IMR-90 (cell line): Measurements from ENCODE around the gene ZNF217. TPM values are rescaled to one million over a fixed set of nuclear protein-coding genes. Genes with fewer than 3 reads are reported as not detected.
"Not testable (repeated sequence)": the region's sequence is repeated elsewhere in the genome, so short reads cannot be mapped to it uniquely, and the experiment has no call there.

ENCODE experiments used
- ATAC-seq: fragments of 200-7000 bp; cut with Tn5 transposase; 2 replicates; pipeline ENCODE4 v1.9.1; 2020; ENCODE audit warnings: low read depth, mild to moderate bottlenecking, moderate library complexity
- BruUV-seq: library from RNA; stranded (reverse); fragments of 400-500 nt; replicated peaks from 2 replicates; lab custom pipeline; 2021; lab: Mats Ljungman, UMichigan
- CTCF ChIA-PET: fragments of 300-600 bp; formaldehyde crosslinking; extraction: SDS; loops from one replicate; lab custom pipeline; 2021; ENCODE audit warnings: antibody characterized with exemption; lab: Yijun Ruan, JAX
- POLR2A ChIA-PET: fragments of 300-600 bp; sonication (Branson Sonifier 250); formaldehyde crosslinking; loops from one replicate; lab custom pipeline; 2022; ENCODE audit warnings: antibody characterized with exemption; ENCODE audit not compliant: unreplicated experiment; lab: Charles Lee
- DNase-seq: peaks from one replicate; pipeline ENCODE4 v3.0.0; 2013
- H2AFZ ChIP-seq: replicated peaks from 2 replicates; pipeline ENCODE3; 2013; ENCODE audit warnings: low read length, mild to moderate bottlenecking; ENCODE audit not compliant: poor library complexity
- H2AK5ac ChIP-seq: 2 replicates; pipeline ENCODE4 v1.6.1; 2013; ENCODE audit warnings: low read depth, low read length, inconsistent platforms
- H2AK9ac ChIP-seq: replicated peaks from 2 replicates; pipeline ENCODE3; 2013; ENCODE audit warnings: mild to moderate bottlenecking, low read depth, low read length, moderate library complexity; ENCODE audit not compliant: poor library complexity
- H2BK120ac ChIP-seq: 2 replicates; pipeline ENCODE4 v1.6.1; 2013; ENCODE audit warnings: low read depth, low read length, inconsistent platforms
- H2BK15ac ChIP-seq: 3 replicates; pipeline ENCODE4 v1.6.1; 2013; ENCODE audit warnings: low read depth, low read length, inconsistent platforms
- H2BK20ac ChIP-seq: 2 replicates; pipeline ENCODE4 v1.6.1; 2013; ENCODE audit warnings: low read depth, mild to moderate bottlenecking, inconsistent platforms, low read length, moderate library complexity
- H2BK5ac ChIP-seq: 2 replicates; pipeline ENCODE4 v1.6.1; 2013; ENCODE audit warnings: mild to moderate bottlenecking, low read depth, low read length, inconsistent platforms; ENCODE audit not compliant: poor library complexity, severe bottlenecking
- H3K14ac ChIP-seq: replicated peaks from 2 replicates; pipeline ENCODE4 v1.6.1; 2013; ENCODE audit warnings: low read depth, low read length, inconsistent platforms
- H3K18ac ChIP-seq: 2 replicates; pipeline ENCODE4 v1.6.1; 2013; ENCODE audit warnings: low read depth, low read length, control low read depth
- H3K23ac ChIP-seq: 2 replicates; pipeline ENCODE4 v1.6.1; 2013; ENCODE audit warnings: low read depth, low read length, inconsistent platforms
- H3K27ac ChIP-seq: 2 replicates; pipeline ENCODE4 v1.5.1; 2013; ENCODE audit warnings: mild to moderate bottlenecking, control low read depth, low read length; ENCODE audit not compliant: insufficient read depth
- H3K27me3 ChIP-seq: 2 replicates; pipeline ENCODE4 v1.6.1; 2013; ENCODE audit warnings: low read length; ENCODE audit not compliant: control insufficient read depth, insufficient read depth
- H3K36me3 ChIP-seq: 2 replicates; pipeline ENCODE4 v1.6.1; 2013; ENCODE audit warnings: low read length, mixed read lengths; ENCODE audit not compliant: control insufficient read depth, insufficient read depth
- H3K4ac ChIP-seq: 2 replicates; pipeline ENCODE4 v1.6.1; 2013; ENCODE audit warnings: low read depth, low read length, inconsistent platforms
- H3K4me1 ChIP-seq: 2 replicates; pipeline ENCODE4 v1.6.1; 2013; ENCODE audit warnings: low read length, mixed read lengths; ENCODE audit not compliant: control insufficient read depth, insufficient read depth
- H3K4me2 ChIP-seq: 2 replicates; pipeline ENCODE4 v1.6.1; 2013; ENCODE audit warnings: low read depth, mild to moderate bottlenecking, control low read depth, low read length, moderate library complexity
- H3K4me3 ChIP-seq: 2 replicates; pipeline ENCODE4 v1.5.1; 2013; ENCODE audit warnings: low read depth, mild to moderate bottlenecking, control low read depth, low read length, moderate library complexity; ENCODE audit not compliant: insufficient read depth
- H3K56ac ChIP-seq: 2 replicates; pipeline ENCODE4 v1.6.1; 2013; ENCODE audit warnings: low read length, inconsistent platforms; ENCODE audit not compliant: insufficient read depth; ENCODE audit errors: extremely low read depth
- H3K79me1 ChIP-seq, 2 experiments: 2 replicates each; pipeline ENCODE4 v1.6.1; 2013; ENCODE audit warnings: low read length in 2 of 2, inconsistent platforms in 1 of 2, low read depth in 1 of 2
- H3K9ac ChIP-seq: 2 replicates; pipeline ENCODE4 v1.6.1; 2013; ENCODE audit warnings: low read depth, low read length, control low read depth
- H3K9me1 ChIP-seq: 2 replicates; pipeline ENCODE4 v1.6.1; 2013; ENCODE audit warnings: low read length, inconsistent platforms; ENCODE audit not compliant: insufficient read depth
- H3K9me3 ChIP-seq: 2 replicates; pipeline ENCODE4 v1.6.1; 2013; ENCODE audit warnings: low read length; ENCODE audit not compliant: control insufficient read depth, insufficient read depth
- H4K20me1 ChIP-seq: 2 replicates; pipeline ENCODE4 v1.6.1; 2013; ENCODE audit warnings: low read length, inconsistent platforms; ENCODE audit not compliant: insufficient read depth
- H4K5ac ChIP-seq: 2 replicates; pipeline ENCODE4 v1.6.1; 2013; ENCODE audit warnings: mild to moderate bottlenecking, low read depth, low read length, control low read depth
- H4K8ac ChIP-seq, 2 experiments: 2 replicates each; pipeline ENCODE4 v1.6.1; 2013; ENCODE audit warnings: low read depth in 2 of 2, low read length in 2 of 2, control low read depth in 1 of 2, inconsistent platforms in 1 of 2
- H4K91ac ChIP-seq: 2 replicates; pipeline ENCODE4 v1.6.1; 2013; ENCODE audit warnings: low read depth, low read length, inconsistent platforms; ENCODE audit not compliant: insufficient read depth
- BHLHE40 ChIP-seq: fragments of 150-350 bp; IDR thresholded peaks from 2 replicates; pipeline ENCODE4 v1.6.1; 2016; ENCODE audit warnings: mild to moderate bottlenecking, low read depth, low read length
- RCOR1 ChIP-seq: IDR thresholded peaks from 2 replicates; pipeline ENCODE4 v1.6.1; 2012; ENCODE audit warnings: mild to moderate bottlenecking, low read length, improper control_type of control experiment; ENCODE audit not compliant: insufficient replicate concordance
- RFX5 ChIP-seq: IDR thresholded peaks from 2 replicates; pipeline ENCODE4 v1.8.0; 2012; ENCODE audit warnings: low read depth, mild to moderate bottlenecking, low read length, moderate library complexity
- WGBS, 2 experiments: methylation state at CpG; one replicate each; pipeline versions ENCODE4 v1.1.5 to v1.1.7; 2013; ENCODE audit warnings: missing lambda C conversion rate in 2 of 2; ENCODE audit not compliant: insufficient read length in 1 of 2; ENCODE audit errors: extremely low coverage in 2 of 2; 5-methylcytosine and 5-hydroxymethylcytosine counted together
- dilution Hi-C: fragments of 300-500 bp; cut with HindIII; formaldehyde crosslinking; loops from one replicate; pipeline ENCODE4 v1.14.3; 2018; ENCODE audit warnings: low sequenced_read_pairs; ENCODE audit not compliant: unreplicated experiment
- in situ Hi-C: fragments of 300-500 bp; cut with MboI; formaldehyde crosslinking; loops from 3 replicates; pipeline ENCODE4 v1.14.3; 2019; ENCODE audit warnings: low sequenced_read_pairs, inconsistent platforms, mixed read lengths
- intact Hi-C: fragments of 100-400 bp; cut with micrococcal nuclease; formaldehyde crosslinking; loops from 2 replicates; pipeline ENCODE4 v1.10.0; 2022
- polyA plus RNA-seq, 3 experiments: library from polyadenylated mRNA; depleted of rRNA; stranded (reverse); fragments of >200 nt; gene quantifications; 2 replicates each; pipeline ENCODE4 v1.2.3, GENCODE V29; 2012; ENCODE audit warnings: low replicate concordance in 1 of 3
- total RNA-seq: library from RNA; depleted of rRNA; stranded (reverse); fragments of >200 nt; gene quantifications from 2 replicates; pipeline ENCODE4 v1.2.3, GENCODE V29; 2012

The ZNF217 gene
- total and polyA plus RNA-seq, 2 of the 4 experiments (the other 2 are of a cell fraction), result 9.1 to 27.8 TPM

- Histone ChIP-seq H4K20me1 (peaks cover 11% of the 10 kb centered on the region; the same call in 1 of the 2 replicates), H3K56ac (no peak overlapping the region)
- no TSS peak for BruUV-seq
Observed at GRCh38 chr20:53565254-53565653, 28.4 kb downstream of the ZNF217 start.

GRCh38 chr20:53562104-53562764 lies 31.4 kb downstream of the ZNF217 start:
- H4K20me1 ChIP-seq, intact Hi-C loops, DNase-seq, H3K27ac ChIP-seq, in situ Hi-C loops, H2BK120ac ChIP-seq, dilution Hi-C loops, H3K4me3 ChIP-seq, H4K5ac ChIP-seq, H3K9me3 ChIP-seq, ATAC-seq, H3K27me3 ChIP-seq, H3K9ac ChIP-seq, H3K4me2 ChIP-seq, H2BK5ac ChIP-seq, H2AK5ac ChIP-seq, H3K9me1 ChIP-seq, H2AFZ ChIP-seq, H3K23ac ChIP-seq, H3K56ac ChIP-seq, H3K4ac ChIP-seq, H2AK9ac ChIP-seq, BruUV-seq, H4K8ac ChIP-seq, H3K4me1 ChIP-seq, H4K91ac ChIP-seq, POLR2A ChIA-PET, H3K14ac ChIP-seq, H2BK20ac ChIP-seq, H2BK15ac ChIP-seq, H3K18ac ChIP-seq, CTCF ChIA-PET: not testable (repeated sequence)
- no CpG with 5 or more reads among the region's 9 CpGs for WGBS, 2 experiments
- Histone ChIP-seq H3K36me3 (peaks cover 17% of the 10 kb centered on the region), H3K79me1 (peaks cover 7 to 12% of the 10 kb centered on the region in 2 experiments; a peak in 3 of 4 replicates)

More at GRCh38 chr20:53565254-53565653, 28.4 kb downstream of the ZNF217 start:
- H3K4me3 ChIP-seq, result no peak overlapping the region
- H4K91ac ChIP-seq, result no peak overlapping the region
- H4K5ac ChIP-seq, result no peak overlapping the region
- dilution Hi-C loops, result no loop called here
- no peak overlapping the region for H3K23ac ChIP-seq
- no peak overlapping the region for H3K14ac ChIP-seq
- no peaks in the 10 kb centered on the region for H3K27me3 ChIP-seq
- no peak overlapping the region for H2AFZ ChIP-seq
- no peak overlapping the region for H2BK20ac ChIP-seq
- H3K27ac ChIP-seq, result no peak overlapping the region
- intact Hi-C loops, result no loop called here
- TF ChIP-seq RCOR1 (no peak), RFX5 (no peak), BHLHE40 (no peak)
- no peak overlapping the region for H3K9ac ChIP-seq
- peaks cover 27% of the 10 kb centered on the region for H3K36me3 ChIP-seq
- peaks cover 21 to 27% of the 10 kb centered on the region in 2 experiments for H3K79me1 ChIP-seq
- no peak overlapping the region for H3K4ac ChIP-seq
- CTCF ChIA-PET, result interaction anchor here (0.6 to 1.2 kb wide), 2 partner anchors 375 to 527 kb away, joined by 3 to 5 read pairs; no protein-coding TSS in a partner anchor
- H3K4me2 ChIP-seq, result no peak overlapping the region
- in situ Hi-C loops, result no loop called here
- no peaks in the 10 kb centered on the region for H3K9me1 ChIP-seq
- H2BK15ac ChIP-seq, result no peak overlapping the region
- POLR2A ChIA-PET, result no interaction called here
- no peaks in the 10 kb centered on the region for H3K9me3 ChIP-seq
- H2AK9ac ChIP-seq, result no peak overlapping the region
- H4K8ac ChIP-seq, result no peak overlapping the region
- H2AK5ac ChIP-seq, result no peak overlapping the region
- no CpG with 5 or more reads among the region's 11 CpGs for WGBS, 2 experiments
- no peaks in the 10 kb centered on the region for H3K4me1 ChIP-seq
- H3K18ac ChIP-seq, result no peak overlapping the region
- ATAC-seq (no peak), DNase-seq (no peak)
- no peak overlapping the region for H2BK5ac ChIP-seq
- no peak overlapping the region for H2BK120ac ChIP-seq
